Measurements from ENCODE around the gene CAB39L. TPM values are rescaled to one million over a fixed set of nuclear protein-coding genes. Genes with fewer than 3 reads are reported as not detected.

Gene CAB39L
- total and polyA plus RNA-seq, 2 experiments from 2014 or later, result 3.3 to 4.4 TPM

DNA sequence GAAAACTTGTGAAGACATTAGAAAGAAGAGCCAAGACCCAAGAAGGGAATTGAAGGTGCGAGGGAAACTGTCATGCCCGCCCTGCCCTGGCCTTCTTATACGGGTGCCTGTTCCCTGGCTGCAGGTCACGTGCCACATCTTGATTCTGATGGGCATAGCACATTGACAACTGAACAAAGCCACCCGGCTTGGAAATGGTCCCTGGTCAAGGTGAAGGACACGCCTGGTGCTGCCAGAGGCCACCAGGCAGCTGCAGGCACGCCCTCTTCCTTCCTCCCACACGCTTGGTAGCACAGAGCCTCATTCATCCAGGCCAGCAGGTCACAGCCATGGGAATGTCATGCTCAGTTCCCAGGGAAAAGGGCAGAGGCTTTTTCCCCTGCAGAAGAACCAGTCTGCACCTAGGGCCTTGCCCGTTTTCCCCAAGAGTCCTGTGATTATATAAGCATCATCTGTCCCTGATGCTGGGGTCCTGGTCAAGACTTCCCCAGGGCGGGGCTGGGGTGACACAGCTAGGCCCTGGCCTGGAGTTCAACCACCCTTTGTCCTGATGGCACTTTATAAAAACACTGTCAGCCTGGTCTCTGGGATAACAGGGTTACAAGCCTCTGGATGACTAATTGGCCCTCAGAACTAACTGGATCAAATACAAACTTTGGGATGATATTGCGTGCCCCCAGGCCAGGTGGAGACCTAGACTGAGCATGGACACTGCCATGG is 140.2 kb downstream of the CAB39L start:
- no peaks in the 10 kb centered on the region for H4K20me1 ChIP-seq (replicated peaks; ENCODE audit: insufficient read depth)
- no peaks in the 10 kb centered on the region for H3F3A ChIP-seq (replicated peaks; ENCODE audit: low read depth)
- H3K27me3 ChIP-seq (ENCODE audit: insufficient read depth), result no peaks in the 10 kb centered on the region
- H3K9me2 ChIP-seq (ENCODE audit: insufficient read depth), result no peaks in the 10 kb centered on the region
- no peaks in the 10 kb centered on the region for H3K9me3 Mint-ChIP-seq
- H3K4me3 ChIP-seq, result no peak overlapping the region
- H3K4me2 ChIP-seq, result no peak overlapping the region
- H3K27ac ChIP-seq (ENCODE audit: low read depth), result no peak overlapping the region
- no peak for DNase-seq (ENCODE audit: low spot score)
- no peak for ATAC-seq
- no peak overlapping the region for H3K4me3 Mint-ChIP-seq
- no peak for TF ChIP-seq NANOG (IDR thresholded peaks at IDR 0.05; ENCODE audit: borderline replicate concordance)
- TF ChIP-seq JUNB (IDR thresholded peaks at IDR 0.05; ENCODE audit: unreplicated experiment), result no peak
- TF ChIP-seq, protein P1, sequence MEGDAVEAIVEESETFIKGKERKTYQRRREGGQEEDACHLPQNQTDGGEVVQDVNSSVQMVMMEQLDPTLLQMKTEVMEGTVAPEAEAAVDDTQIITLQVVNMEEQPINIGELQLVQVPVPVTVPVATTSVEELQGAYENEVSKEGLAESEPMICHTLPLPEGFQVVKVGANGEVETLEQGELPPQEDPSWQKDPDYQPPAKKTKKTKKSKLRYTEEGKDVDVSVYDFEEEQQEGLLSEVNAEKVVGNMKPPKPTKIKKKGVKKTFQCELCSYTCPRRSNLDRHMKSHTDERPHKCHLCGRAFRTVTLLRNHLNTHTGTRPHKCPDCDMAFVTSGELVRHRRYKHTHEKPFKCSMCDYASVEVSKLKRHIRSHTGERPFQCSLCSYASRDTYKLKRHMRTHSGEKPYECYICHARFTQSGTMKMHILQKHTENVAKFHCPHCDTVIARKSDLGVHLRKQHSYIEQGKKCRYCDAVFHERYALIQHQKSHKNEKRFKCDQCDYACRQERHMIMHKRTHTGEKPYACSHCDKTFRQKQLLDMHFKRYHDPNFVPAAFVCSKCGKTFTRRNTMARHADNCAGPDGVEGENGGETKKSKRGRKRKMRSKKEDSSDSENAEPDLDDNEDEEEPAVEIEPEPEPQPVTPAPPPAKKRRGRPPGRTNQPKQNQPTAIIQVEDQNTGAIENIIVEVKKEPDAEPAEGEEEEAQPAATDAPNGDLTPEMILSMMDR (conservative IDR thresholded peaks at IDR 0.05; ENCODE audit: low read depth in 2 of 2), result no peak
- TF ChIP-seq, protein P2, sequence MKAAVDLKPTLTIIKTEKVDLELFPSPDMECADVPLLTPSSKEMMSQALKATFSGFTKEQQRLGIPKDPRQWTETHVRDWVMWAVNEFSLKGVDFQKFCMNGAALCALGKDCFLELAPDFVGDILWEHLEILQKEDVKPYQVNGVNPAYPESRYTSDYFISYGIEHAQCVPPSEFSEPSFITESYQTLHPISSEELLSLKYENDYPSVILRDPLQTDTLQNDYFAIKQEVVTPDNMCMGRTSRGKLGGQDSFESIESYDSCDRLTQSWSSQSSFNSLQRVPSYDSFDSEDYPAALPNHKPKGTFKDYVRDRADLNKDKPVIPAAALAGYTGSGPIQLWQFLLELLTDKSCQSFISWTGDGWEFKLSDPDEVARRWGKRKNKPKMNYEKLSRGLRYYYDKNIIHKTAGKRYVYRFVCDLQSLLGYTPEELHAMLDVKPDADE (IDR thresholded peaks at IDR 0.05), result no peak
- TF ChIP-seq EZH2phosphoT487 (IDR thresholded peaks at IDR 0.05; ENCODE audit: unreplicated experiment), result no peak
- no peak for TF ChIP-seq ZNF114 (CRISPR knock-in tag; IDR thresholded peaks at IDR 0.05)
- TF ChIP-seq, protein P3, sequence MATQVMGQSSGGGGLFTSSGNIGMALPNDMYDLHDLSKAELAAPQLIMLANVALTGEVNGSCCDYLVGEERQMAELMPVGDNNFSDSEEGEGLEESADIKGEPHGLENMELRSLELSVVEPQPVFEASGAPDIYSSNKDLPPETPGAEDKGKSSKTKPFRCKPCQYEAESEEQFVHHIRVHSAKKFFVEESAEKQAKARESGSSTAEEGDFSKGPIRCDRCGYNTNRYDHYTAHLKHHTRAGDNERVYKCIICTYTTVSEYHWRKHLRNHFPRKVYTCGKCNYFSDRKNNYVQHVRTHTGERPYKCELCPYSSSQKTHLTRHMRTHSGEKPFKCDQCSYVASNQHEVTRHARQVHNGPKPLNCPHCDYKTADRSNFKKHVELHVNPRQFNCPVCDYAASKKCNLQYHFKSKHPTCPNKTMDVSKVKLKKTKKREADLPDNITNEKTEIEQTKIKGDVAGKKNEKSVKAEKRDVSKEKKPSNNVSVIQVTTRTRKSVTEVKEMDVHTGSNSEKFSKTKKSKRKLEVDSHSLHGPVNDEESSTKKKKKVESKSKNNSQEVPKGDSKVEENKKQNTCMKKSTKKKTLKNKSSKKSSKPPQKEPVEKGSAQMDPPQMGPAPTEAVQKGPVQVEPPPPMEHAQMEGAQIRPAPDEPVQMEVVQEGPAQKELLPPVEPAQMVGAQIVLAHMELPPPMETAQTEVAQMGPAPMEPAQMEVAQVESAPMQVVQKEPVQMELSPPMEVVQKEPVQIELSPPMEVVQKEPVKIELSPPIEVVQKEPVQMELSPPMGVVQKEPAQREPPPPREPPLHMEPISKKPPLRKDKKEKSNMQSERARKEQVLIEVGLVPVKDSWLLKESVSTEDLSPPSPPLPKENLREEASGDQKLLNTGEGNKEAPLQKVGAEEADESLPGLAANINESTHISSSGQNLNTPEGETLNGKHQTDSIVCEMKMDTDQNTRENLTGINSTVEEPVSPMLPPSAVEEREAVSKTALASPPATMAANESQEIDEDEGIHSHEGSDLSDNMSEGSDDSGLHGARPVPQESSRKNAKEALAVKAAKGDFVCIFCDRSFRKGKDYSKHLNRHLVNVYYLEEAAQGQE (IDR thresholded peaks at IDR 0.05; ENCODE audit: unreplicated experiment), result no peak
- no peak for TF ChIP-seq ZNF331 (CRISPR knock-in tag; IDR thresholded peaks at IDR 0.05; ENCODE audit: low read depth)
- no peak for TF ChIP-seq CREB1 (CRISPR knock-in tag; IDR thresholded peaks at IDR 0.05; ENCODE audit: low read depth)
- no peak for TF ChIP-seq POLR2AphosphoS5 (IDR thresholded peaks at IDR 0.05; ENCODE audit: low read depth)
- H3K27me3 Mint-ChIP-seq (ENCODE audit: insufficient read depth, low read depth, poor library complexity), result peaks cover 6% of the 10 kb centered on the region
- H2AFZ ChIP-seq, result no peak overlapping the region
- H3K4me1 Mint-ChIP-seq, result peaks cover 38% of the 10 kb centered on the region
- H3K4me1 ChIP-seq (ENCODE audit: insufficient read depth), result no peaks in the 10 kb centered on the region; the same call in 1 of the 2 replicates
- no peaks in the 10 kb centered on the region for H3K36me3 ChIP-seq (ENCODE audit: insufficient read depth)
- H3K79me2 ChIP-seq (replicated peaks; ENCODE audit: insufficient read depth), result no peaks in the 10 kb centered on the region
- H3K36me3 Mint-ChIP-seq (ENCODE audit: low read depth), result no peaks in the 10 kb centered on the region
- H3K27ac Mint-ChIP-seq, result no peak overlapping the region

Data from GM23338 (cell line).